ENCODE results near the gene DENND2A.
"Not testable (repeated sequence)": the region's sequence is repeated elsewhere in the genome, so short reads cannot be mapped to it uniquely, and the experiment has no call there.

The DENND2A gene

DNA sequence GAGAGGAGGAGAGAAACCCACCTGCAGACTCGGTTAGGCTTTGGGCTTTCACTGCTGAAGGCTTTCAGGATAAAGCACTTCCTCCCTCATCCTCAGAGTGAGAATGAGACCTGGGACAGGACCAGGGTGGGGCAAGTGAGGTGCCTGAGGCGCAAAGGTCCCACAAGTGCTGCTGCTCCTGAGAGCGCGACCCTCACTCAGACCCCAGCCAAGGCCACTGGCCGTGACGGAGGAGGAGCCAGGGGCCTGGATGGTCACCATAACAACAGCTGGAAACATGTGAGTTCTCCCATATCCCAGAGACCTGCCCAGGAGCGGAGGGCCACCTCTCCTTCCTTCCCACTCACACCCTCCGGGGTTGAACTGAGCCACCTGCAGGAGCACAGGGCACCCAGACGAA, 114.4 kb downstream of the DENND2A start:
- no peak for TF ChIP-seq ZNF274 (IDR thresholded peaks at IDR 0.05; ENCODE audit: low read depth, low read length)
- H3K4me3 ChIP-seq (ENCODE audit: low read length) = no peak overlapping the region

DNA sequence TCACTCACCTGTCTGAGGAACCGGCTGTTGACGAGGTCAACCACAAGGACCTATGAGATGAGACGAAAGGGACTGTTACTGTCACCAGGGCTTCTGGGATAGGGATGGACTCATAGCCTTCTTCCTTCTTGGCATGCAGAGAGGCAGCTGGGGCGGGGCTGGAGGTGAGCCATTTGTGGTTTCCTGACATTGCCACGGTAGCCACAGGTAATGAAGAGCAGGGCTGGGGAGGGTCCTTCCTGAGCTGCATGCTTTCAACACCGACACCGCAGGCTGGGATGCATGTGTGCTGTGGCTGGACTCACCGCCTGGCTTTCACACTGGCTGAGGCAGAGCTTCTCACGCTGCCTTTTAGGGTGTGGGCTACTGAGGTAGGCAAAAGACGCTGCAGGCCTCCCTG, 114.9 kb downstream of the DENND2A start:
- no peak for TF ChIP-seq ZNF274 (IDR thresholded peaks at IDR 0.05; ENCODE audit: low read depth, low read length)
- H3K4me3 ChIP-seq (ENCODE audit: low read length) = no peak overlapping the region

DNA sequence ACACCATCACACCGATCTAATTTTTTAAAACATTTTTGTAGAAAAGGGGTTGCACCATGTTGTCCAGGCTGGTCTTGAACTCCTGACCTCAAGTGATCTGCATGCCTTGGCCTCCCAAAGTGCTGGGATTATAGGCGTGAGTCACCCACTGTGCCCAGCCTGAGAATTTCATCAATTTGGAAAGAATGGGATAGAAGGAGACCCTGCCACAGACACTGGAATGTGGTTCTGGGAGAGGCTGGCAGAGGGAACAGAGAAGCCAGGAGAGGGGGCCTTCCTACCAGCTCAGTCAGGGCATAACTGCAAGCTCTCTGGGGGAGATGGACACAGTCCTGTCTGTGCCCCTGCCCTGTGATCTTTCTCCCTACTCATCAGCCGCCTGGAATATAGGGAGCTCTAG, 119.2 kb downstream of the DENND2A start:
- TF ChIP-seq ZNF274 (IDR thresholded peaks at IDR 0.05; ENCODE audit: low read depth, low read length) = no peak
- no peak overlapping the region for H3K4me3 ChIP-seq (ENCODE audit: low read length)

DNA sequence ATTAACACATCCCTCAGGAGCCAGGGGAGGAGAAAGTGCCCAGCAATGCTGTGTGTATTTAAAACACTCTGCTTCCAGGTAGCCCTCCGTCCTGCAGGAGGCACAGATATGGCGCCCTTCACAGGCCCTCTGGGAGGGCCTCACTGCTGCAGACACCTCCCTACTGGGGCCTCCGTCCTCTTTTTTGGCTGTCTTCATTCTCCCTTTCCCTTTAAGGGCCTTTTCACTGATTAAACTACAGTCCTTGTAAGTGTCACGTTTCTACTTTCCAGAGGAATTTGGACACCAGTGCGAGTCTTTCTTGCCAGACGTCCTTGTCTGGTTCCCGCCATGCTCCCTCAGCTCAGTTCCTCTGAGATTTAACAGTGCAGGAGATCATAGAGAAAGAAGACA, 121.6 kb downstream of the DENND2A start:
- TF ChIP-seq ZNF274 (IDR thresholded peaks at IDR 0.05; ENCODE audit: low read depth, low read length) = no peak
- no peak overlapping the region for H3K4me3 ChIP-seq (ENCODE audit: low read length)

DNA sequence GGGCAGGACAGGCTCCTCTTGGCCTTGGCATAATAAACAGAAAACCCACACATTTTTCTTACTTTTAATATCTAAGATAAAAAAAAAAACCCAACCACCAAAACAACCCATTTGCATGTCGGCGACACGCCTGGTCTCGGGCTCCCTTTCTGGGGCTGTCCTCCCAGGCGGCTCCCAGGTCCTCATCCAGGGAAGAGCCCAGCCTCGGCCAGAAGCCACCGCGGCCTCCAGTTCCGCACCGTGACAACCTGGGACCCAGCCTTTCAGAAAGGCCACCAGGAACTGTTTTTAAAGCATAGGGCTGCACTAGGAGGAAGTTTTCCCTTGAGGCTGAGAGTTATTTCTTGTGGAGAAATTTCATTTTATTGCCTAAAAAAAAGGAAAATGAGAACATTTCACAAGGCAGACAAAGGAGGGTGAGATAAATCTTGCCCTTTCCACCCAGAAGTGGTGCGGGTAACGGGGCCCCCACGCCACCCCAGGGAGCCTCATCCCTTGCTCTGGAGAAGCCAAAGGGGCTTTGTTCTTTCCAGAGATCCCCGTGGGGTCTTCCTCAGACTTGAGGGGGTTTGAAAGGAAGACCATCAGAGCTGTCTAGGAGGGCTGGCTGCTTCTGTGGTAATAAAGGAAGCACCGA, 122.1 kb downstream of the DENND2A start:
- no peak overlapping the region for H3K4me3 ChIP-seq (ENCODE audit: low read length)
- TF ChIP-seq ZNF274 (IDR thresholded peaks at IDR 0.05; ENCODE audit: low read depth, low read length) = no peak

DNA sequence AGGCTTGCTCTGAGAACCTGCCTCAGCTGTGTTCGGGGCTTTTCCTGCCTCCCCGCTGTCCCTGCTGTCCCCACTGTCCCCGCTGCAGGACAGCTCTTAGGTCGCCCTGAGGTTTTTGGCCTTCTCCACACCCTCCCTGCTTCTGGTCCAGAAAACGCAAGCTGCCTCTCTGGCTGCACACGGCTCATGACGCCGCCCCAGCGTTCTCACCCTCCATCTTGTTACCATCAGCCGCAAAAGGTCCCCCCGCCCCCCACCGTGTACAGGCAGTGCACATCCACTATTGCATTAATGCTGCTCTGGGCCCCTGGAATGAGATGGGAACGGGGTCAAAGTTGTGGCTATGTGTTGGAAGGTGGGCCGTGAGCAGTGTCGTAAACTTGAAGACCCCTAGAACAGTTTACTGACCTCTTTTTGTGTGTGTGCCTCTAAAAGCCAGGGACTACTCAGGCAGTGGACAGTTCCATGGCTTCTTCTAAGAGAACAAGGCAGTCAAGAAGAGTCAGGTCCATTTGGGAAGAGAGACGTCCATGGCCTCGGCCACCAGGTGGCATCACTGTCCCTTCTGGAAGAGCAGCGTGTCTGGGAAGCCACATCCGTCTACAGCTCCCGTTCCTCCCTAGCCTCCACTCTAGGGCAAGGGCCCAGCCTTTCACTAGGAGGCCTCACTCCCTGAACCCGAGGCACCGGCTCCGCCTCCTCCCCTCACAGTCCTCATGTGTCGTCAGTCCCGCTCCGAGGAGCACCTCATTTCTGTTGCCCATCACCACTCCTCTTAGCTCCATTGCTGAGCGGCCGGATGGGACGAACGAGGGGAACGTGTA, 122.9 kb downstream of the DENND2A start:
- no peak for TF ChIP-seq ZNF274 (IDR thresholded peaks at IDR 0.05; ENCODE audit: low read depth, low read length)
- no peak overlapping the region for H3K4me3 ChIP-seq (ENCODE audit: low read length)

DNA sequence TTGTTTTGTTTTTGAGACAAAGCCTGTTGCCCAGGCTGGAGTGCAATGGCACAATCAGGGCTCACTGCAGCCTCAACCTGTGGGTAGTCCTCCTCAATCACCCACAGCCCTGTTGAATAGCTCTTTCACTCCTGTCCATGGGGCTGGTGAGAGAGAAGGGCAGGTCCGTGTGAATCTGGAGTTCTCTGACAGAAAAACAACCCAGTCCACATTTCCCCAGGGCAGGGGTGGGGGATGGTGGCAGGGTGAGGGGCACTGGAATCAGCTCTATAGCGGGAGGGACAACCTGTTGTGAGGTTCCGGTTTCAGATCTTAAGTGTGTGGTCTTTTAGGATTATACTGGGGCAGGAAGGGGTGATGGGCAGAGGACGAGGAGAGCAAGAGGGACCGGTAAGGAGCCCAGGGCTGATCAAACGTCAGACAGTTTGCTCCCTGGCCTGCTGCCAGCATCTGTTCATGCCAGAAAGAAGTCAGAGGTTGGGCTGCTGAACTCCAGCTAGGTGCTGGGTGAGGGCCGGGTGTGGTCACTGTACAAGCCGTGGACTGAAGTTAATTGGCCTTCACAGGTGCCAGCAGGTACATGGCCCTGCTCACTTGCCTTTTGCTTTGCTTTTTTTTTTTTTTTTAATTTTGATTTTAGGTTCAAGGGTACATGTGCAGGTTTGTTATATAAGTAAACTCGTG, 128.2 kb downstream of the DENND2A start:
- no peak overlapping the region for H3K4me3 ChIP-seq (ENCODE audit: low read length)
- TF ChIP-seq ZNF274 (IDR thresholded peaks at IDR 0.05; ENCODE audit: low read depth, low read length) = no peak

DNA sequence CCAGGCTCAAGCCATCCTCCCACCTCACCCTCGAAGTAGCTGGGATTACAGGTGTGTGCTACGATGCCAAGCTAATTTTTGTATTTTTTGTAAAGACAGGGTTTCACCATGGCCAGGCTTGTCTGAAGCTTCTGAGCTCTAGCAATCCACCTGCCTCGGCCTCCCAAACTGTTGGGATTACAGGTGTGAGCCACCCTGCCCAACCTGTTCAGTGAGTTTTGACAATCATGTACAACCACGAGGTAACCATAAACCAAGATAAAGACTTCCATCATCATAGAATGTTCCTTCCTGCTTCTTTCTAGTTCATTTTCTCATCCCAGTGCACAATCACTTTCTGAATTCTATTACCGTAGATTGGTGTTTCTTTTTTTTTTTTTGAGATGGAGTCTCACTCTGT, 130.8 kb downstream of the DENND2A start:
- no peak overlapping the region for H3K4me3 ChIP-seq (ENCODE audit: low read length)

DNA sequence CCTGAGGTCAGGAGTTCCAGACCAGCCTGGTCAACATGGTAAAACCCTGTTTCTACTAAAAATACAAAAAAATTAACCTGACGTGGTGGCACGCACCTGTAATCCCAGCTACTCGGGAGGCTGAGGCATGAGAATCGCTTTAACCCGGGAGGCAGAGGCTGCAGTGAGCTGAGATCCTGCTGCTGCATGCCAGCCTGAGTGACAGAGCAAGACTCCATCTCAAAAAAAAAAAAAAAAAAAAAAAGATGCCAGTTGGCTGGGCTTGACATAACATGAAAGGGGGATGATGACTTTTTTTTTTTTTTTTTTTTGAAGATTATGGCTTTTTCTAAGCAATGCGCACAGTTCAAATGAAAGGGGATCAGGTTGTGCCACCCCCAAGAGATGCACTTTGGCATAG, 133.1 kb downstream of the DENND2A start:
- not testable (repeated sequence) for H3K4me3 ChIP-seq (ENCODE audit: low read length)

More for the DNA sequence above, 130.8 kb downstream of the DENND2A start:
- TF ChIP-seq ZNF274 (IDR thresholded peaks at IDR 0.05; ENCODE audit: low read depth, low read length) = no peak

DNA sequence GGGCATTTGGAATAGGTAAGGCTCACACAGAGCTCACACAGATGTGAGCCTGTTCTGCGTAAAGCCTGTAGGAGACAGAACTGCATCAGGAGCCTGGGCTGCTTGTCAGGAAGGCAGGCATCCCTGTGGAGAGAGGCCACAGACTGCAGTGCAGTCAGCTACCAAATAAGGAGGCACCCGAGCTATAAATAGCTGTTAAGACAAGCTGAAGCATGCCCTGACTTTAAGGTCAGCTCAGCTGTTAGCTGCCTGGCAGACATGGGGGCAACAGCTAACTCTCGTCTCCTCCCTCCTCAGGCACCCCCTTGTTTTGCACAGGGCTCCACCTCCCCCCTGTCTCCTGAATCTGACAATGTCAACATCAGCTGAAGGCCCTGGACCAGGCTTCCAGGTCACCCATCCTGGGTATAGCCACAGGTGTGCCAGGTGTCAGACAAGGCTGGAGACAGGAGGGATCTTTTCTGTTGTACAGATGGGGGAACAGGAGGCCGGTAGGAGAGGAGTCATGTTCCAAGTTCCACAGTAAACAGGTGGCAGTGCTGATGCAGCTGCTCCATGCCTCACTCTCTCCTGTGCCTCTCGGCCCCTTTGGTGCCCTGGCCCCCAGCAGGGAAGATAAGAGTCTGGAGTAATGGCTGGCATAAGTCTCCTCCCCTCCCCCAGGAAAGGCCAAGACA, 133.7 kb downstream of the DENND2A start:
- no peak for TF ChIP-seq ZNF274 (IDR thresholded peaks at IDR 0.05; ENCODE audit: low read depth, low read length)

DNA sequence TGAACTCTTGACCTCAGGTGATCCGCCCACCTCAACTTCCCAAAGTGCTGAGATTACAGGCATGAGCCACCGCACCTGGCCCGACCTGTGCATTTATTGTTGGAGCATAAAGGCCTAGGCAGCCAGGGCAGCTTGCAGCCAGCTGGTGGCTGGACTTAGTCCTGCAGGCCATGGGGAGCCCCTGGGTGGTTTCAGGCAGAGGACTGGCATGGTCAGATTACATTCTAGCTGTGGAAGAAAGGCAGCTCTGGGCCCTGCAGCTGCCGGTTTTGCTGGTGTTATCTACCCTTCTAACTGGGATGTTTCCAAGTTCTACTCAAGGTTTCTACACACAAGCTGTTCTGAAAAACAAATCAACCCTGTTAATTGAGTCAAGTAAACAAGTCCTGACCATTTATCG, 138.6 kb downstream of the DENND2A start:
- H3K4me3 ChIP-seq (ENCODE audit: low read length) = no peak overlapping the region
- no peak for TF ChIP-seq ZNF274 (IDR thresholded peaks at IDR 0.05; ENCODE audit: low read depth, low read length)

More for the DNA sequence above, 133.7 kb downstream of the DENND2A start:
- no peak overlapping the region for H3K4me3 ChIP-seq (ENCODE audit: low read length)

DNA sequence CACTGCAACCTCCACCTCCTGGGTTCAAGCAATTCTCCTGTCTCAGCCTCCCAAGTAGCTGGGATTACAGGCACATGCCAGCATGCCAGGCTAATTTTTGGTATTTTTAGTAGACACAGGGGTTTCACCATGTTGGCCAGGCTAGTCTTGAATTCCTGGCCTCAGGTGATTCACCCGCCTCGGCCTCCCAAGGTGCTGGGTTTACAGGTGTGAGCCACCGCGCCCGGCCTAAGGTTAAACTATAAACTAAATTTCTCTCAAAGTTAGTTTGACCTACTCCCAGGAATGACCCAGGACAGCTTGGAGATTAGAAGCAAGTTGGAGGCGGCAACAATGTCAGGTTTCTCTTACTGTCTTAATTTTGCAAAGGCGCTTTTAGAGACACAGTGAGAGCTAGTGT, 142.8 kb downstream of the DENND2A start:
- not testable (repeated sequence) for H3K4me3 ChIP-seq (ENCODE audit: low read length)

DNA sequence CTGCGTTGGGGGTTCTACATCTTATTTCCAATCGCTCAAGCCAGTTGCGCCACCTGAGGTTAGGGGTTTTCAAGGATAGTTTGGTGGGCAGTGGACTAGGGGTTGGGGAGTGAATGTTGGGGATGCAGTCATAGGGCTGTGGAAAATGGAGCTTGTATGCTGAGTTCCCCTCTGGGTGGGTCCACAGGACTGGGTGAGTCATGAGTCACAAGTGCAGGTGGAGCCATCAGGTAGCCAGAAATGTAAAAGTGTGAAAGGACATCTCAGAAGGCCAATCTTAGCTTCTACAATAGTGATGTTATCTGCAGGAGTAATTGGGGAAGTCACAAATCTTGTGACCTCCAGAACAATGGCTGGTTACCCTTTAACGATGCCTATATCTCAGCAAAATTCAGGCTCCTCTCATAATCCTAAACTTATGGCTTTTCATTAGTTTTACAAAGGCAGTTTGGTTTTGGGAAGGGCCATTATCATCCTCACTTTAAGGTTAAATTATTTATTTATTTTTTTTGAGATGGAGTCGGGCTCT, 143.3 kb downstream of the DENND2A start:
- TF ChIP-seq ZNF274 (IDR thresholded peaks at IDR 0.05; ENCODE audit: low read depth, low read length) = no peak

DNA sequence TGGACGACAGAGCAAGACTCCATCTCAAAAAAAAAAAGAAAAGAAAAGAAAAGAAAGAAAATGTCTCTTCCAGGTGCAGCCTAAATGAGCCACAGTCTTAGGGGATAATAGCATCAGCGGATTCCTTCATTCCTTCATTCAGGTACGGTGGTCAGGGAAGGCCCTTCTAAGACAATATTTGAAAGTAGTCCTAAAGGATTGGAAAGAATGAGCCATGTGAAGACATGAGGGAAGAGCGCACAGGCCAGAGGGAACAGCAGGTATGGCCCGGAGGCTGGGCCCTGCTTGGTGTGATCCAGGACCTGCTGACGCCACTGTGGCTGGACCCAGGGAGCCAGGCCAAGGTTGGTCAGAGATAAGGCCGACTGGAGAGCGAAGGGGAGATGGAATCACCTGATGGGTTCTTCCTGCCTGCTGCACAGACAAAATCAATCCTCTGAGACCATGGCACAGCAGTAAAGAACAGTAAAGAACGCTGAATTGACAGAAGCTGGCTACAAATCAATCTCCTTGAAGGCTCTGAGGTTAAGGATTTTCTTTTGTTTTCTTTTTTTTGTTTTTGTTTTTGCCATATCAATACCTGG, 145.0 kb downstream of the DENND2A start:
- no peak for TF ChIP-seq ZNF274 (IDR thresholded peaks at IDR 0.05; ENCODE audit: low read depth, low read length)

More for the DNA sequence above, 143.3 kb downstream of the DENND2A start:
- H3K4me3 ChIP-seq (ENCODE audit: low read length) = no peak overlapping the region

More for the DNA sequence above, 145.0 kb downstream of the DENND2A start:
- no peak overlapping the region for H3K4me3 ChIP-seq (ENCODE audit: low read length)

All from GM08714 (cell line).